Thyroid gland (tissue), 4 donors: ENCODE results near the gene IZUMO4.

Experiments
- POLR2A ChIP-seq, 2 donors: fragments of 450-650 bp; IDR thresholded peaks; one replicate each; pipeline ENCODE4 v1.6.1; 2017; ENCODE audit warnings: antibody characterized with exemption in 2 of 2, mild to moderate bottlenecking in 2 of 2, moderate library complexity in 1 of 2
- TF ChIP-seq, protein P1 (sequence below), 6 experiments: fragments of 200-600 bp in 3 of 6; fragments of 450-650 bp in 3 of 6; sonication (generic) in 3 of 6; IDR thresholded peaks; one replicate each; pipeline ENCODE4 v1.5.1; 2016 to 2019; ENCODE audit warnings: antibody characterized with exemption in 6 of 6, mild to moderate bottlenecking in 2 of 6, inconsistent platforms in 1 of 6, moderate library complexity in 1 of 6

DNA sequence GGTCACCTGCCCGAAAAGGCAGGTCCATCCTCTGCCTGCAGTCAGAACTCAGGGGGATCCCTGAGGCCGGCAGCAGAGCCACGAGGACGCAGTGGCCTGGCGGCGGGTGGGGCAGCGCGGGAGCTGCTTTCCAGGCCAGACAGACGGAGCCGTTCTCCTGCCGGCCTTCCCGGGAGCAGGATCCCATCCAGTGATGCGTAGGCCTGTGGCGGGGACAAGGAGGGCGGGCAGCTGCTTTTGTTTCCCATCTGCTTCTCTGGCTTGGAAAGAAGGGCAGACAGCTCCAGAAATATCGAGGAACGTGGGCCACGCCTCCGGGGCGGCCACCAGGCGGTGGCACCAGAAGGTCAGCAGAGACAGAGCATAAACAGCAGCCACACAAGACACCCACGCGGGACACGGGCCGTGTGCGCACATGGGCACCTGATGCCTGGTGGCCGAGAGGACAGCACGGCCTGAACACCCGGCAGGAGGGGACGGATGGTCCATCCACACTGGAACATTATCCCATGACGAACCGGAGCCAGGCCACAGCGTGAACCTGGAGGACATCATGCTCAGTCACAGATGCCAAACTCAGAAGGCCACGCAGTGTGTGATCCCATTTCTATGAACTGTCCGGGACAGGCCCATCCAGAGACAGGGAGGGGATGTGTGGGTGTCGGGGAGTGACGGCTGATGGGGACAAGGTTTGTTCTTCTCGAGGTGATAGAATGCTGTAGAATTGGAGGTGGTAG, 31.8 kb upstream of the IZUMO4 start:
- TF ChIP-seq, protein P1, sequence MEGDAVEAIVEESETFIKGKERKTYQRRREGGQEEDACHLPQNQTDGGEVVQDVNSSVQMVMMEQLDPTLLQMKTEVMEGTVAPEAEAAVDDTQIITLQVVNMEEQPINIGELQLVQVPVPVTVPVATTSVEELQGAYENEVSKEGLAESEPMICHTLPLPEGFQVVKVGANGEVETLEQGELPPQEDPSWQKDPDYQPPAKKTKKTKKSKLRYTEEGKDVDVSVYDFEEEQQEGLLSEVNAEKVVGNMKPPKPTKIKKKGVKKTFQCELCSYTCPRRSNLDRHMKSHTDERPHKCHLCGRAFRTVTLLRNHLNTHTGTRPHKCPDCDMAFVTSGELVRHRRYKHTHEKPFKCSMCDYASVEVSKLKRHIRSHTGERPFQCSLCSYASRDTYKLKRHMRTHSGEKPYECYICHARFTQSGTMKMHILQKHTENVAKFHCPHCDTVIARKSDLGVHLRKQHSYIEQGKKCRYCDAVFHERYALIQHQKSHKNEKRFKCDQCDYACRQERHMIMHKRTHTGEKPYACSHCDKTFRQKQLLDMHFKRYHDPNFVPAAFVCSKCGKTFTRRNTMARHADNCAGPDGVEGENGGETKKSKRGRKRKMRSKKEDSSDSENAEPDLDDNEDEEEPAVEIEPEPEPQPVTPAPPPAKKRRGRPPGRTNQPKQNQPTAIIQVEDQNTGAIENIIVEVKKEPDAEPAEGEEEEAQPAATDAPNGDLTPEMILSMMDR (IDR thresholded peaks at IDR 0.05): no peak
- no peak for TF ChIP-seq POLR2A (IDR thresholded peaks at IDR 0.05)
